AG09309 (cell line): Measurements from ENCODE around the gene GAP43.

Experiments
- DNase-seq: peaks from one replicate; pipeline ENCODE4 v3.0.0-alpha.2; 2010; ENCODE audit warnings: low read depth
- H3K4me3 ChIP-seq: 2 replicates; pipeline ENCODE4 v1.5.1; 2011; ENCODE audit warnings: mild to moderate bottlenecking, low read depth, low read length, moderate library complexity; ENCODE audit not compliant: control insufficient read depth
- CTCF ChIP-seq: IDR thresholded peaks from 2 replicates; pipeline ENCODE4 v1.5.1; 2011; ENCODE audit warnings: mild to moderate bottlenecking, low read depth, low read length, inconsistent platforms; ENCODE audit not compliant: insufficient read depth, control insufficient read depth; ENCODE audit errors: missing control alignments

The GAP43 gene

GRCh38 chr3:115760716-115761115 lies 137.4 kb downstream of the GAP43 start:
- H3K4me3 ChIP-seq, result no peak overlapping the region
- DNase-seq, result no peak
- no peak for TF ChIP-seq CTCF

- DNase-seq, result no peak
- no peak for TF ChIP-seq CTCF
- H3K4me3 ChIP-seq, result no peak overlapping the region
Measured at GRCh38 chr3:115761927-115762305, 138.6 kb downstream of the GAP43 start.

- no peak overlapping the region for H3K4me3 ChIP-seq
- no peak for DNase-seq
- TF ChIP-seq CTCF, result no peak
Measured at GRCh38 chr3:115766587-115767482, 143.5 kb downstream of the GAP43 start.

GRCh38 chr3:115768661-115769060 lies 145.4 kb downstream of the GAP43 start:
- no peak overlapping the region for H3K4me3 ChIP-seq
- TF ChIP-seq CTCF, result no peak
- DNase-seq, result no peak
